Testis (tissue), 3 donors: ENCODE measurements around the gene PCBP3. TPM values are rescaled to one million over a fixed set of nuclear protein-coding genes. Genes with fewer than 3 reads are reported as not detected.

Experiments used
- DNase-seq: peaks from one replicate; pipeline ENCODE4 v3.0.0-alpha.2; 2019
- H3K27ac ChIP-seq, 2 donors: fragments of 200-600 bp; sonication (generic); one replicate each; pipeline ENCODE4 v1.5.1; 2019
- H3K27me3 ChIP-seq: fragments of 200-600 bp; sonication (generic); one replicate; pipeline ENCODE4 v1.5.1; 2019
- H3K36me3 ChIP-seq: fragments of 200-600 bp; sonication (generic); one replicate; pipeline ENCODE4 v1.5.1; 2017; ENCODE audit warnings: low read depth; ENCODE audit errors: missing control alignments
- H3K4me1 ChIP-seq: fragments of 200-600 bp; sonication (generic); one replicate; pipeline ENCODE4 v1.5.1; 2019
- H3K4me3 ChIP-seq, 2 donors: fragments of 200-600 bp; sonication (generic); one replicate each; pipeline ENCODE4 v1.5.1; 2017 to 2019
- H3K9me3 ChIP-seq: fragments of 200-600 bp; sonication (generic); one replicate; pipeline ENCODE4 v1.5.1; 2017
- POLR2A ChIP-seq: fragments of 450-650 bp; IDR thresholded peaks from one replicate; pipeline ENCODE4 v1.6.1; 2017; ENCODE audit warnings: antibody characterized with exemption, mild to moderate bottlenecking, moderate library complexity
- WGBS, 2 donors: methylation state at CpG; one replicate each; pipeline ENCODE4 v1.1.5; 2018; 5-methylcytosine and 5-hydroxymethylcytosine counted together
- intact Hi-C: fragments of 100-400 bp; cut with DNase I; formaldehyde crosslinking; loops from one replicate; pipeline ENCODE4 v1.15.1; 2023; ENCODE audit warnings: low total_unique reads
- polyA plus RNA-seq: library from polyadenylated mRNA; stranded (reverse); fragments of 350-450 nt; fragmentation: Illumina TruSeq; extraction: RNeasy Lipid Tissue Mini Kit (QIAGEN cat#74804); gene quantifications from one replicate; pipeline ENCODE4 v1.2.3, GENCODE V29; 2014; ENCODE audit warnings: low read depth, low replicate concordance; ENCODE audit not compliant: insufficient read depth
- total RNA-seq, 2 donors: library from RNA; depleted of rRNA; stranded (reverse); fragments of >200 nt; gene quantifications; one replicate each; pipeline ENCODE4 v1.2.3, GENCODE V29; 2016
- TF ChIP-seq, protein P1 (sequence below), 3 experiments: fragments of 450-650 bp in 2 of 3; fragments of 200-600 bp in 1 of 3; sonication (generic) in 1 of 3; IDR thresholded peaks; one replicate each; pipeline ENCODE4 v1.5.1; 2016 to 2019; ENCODE audit warnings: antibody characterized with exemption in 3 of 3, mild to moderate bottlenecking in 2 of 3, moderate library complexity in 1 of 3

Gene PCBP3
- total and polyA plus RNA-seq, 3 donors from 2014 or later, result 35.7 to 58.3 (median 38.0) TPM

DNA sequence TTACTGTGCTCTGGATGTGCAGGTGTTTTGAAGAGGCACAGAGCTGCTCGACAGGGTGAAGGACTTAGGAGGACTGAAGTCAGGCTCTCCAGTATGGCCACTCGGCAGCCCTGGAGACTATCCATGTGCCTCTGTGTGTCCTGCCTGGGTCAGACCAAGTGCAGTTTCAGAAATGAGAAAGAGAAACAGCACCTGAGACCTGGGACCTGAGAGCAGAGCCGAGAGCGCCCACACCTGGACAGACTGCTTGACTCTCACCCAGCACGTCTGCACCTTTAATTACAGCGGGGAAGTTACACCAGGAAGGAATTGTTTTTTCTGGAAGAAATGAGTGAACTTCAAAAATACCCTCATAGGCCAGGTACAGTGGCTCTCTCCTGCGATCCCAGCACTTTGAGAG is 278.4 kb downstream of the PCBP3 start:
- H3K4me1 ChIP-seq, result peaks cover 3% of the 10 kb centered on the region
- H3K36me3 ChIP-seq, result no peaks in the 10 kb centered on the region
- no peaks in the 10 kb centered on the region for H3K9me3 ChIP-seq
- TF ChIP-seq, protein P1, sequence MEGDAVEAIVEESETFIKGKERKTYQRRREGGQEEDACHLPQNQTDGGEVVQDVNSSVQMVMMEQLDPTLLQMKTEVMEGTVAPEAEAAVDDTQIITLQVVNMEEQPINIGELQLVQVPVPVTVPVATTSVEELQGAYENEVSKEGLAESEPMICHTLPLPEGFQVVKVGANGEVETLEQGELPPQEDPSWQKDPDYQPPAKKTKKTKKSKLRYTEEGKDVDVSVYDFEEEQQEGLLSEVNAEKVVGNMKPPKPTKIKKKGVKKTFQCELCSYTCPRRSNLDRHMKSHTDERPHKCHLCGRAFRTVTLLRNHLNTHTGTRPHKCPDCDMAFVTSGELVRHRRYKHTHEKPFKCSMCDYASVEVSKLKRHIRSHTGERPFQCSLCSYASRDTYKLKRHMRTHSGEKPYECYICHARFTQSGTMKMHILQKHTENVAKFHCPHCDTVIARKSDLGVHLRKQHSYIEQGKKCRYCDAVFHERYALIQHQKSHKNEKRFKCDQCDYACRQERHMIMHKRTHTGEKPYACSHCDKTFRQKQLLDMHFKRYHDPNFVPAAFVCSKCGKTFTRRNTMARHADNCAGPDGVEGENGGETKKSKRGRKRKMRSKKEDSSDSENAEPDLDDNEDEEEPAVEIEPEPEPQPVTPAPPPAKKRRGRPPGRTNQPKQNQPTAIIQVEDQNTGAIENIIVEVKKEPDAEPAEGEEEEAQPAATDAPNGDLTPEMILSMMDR (IDR thresholded peaks at IDR 0.05), result no peak
- TF ChIP-seq POLR2A, result no peak
- intact Hi-C loops, result no loop called here
- DNase-seq, result no peak
- H3K4me3 ChIP-seq, result no peak overlapping the region
- no peaks in the 10 kb centered on the region for H3K27me3 ChIP-seq
- no peak overlapping the region for H3K27ac ChIP-seq
- 72 to 85% methylated on average over 5 to 7 of the region's 7 CpGs for WGBS, 2 donors

GRCh38 chr21:45922648-45923047 is 279.1 kb downstream of the PCBP3 start:
- 73 to 77% methylated on average over 12 of the region's 12 CpGs for WGBS, 2 donors
- no peak for TF ChIP-seq POLR2A
- TF ChIP-seq, protein P1 (IDR thresholded peaks at IDR 0.05), result no peak
- DNase-seq, result no peak
- H3K27me3 ChIP-seq, result no peaks in the 10 kb centered on the region
- no peaks in the 10 kb centered on the region for H3K9me3 ChIP-seq
- intact Hi-C loops, result no loop called here
- no peak overlapping the region for H3K27ac ChIP-seq
- no peak overlapping the region for H3K4me3 ChIP-seq
- peaks cover 3% of the 10 kb centered on the region for H3K4me1 ChIP-seq
- H3K36me3 ChIP-seq, result no peaks in the 10 kb centered on the region

GRCh38 chr21:45923146-45923545 is 279.6 kb downstream of the PCBP3 start:
- no peaks in the 10 kb centered on the region for H3K36me3 ChIP-seq
- H3K4me3 ChIP-seq, result no peak overlapping the region
- H3K27me3 ChIP-seq, result no peaks in the 10 kb centered on the region
- peak; percentile 80 for DNase-seq
- intact Hi-C loops, result no loop called here
- no peak overlapping the region for H3K27ac ChIP-seq
- WGBS, 2 donors, result 34 to 54% methylated on average over 6 of the region's 6 CpGs
- H3K4me1 ChIP-seq, result peaks cover 3% of the 10 kb centered on the region
- no peak for TF ChIP-seq POLR2A
- TF ChIP-seq, protein P1 (IDR thresholded peaks at IDR 0.05), result peak; percentile 54 to 81 (median 77)
- H3K9me3 ChIP-seq, result no peaks in the 10 kb centered on the region

DNA sequence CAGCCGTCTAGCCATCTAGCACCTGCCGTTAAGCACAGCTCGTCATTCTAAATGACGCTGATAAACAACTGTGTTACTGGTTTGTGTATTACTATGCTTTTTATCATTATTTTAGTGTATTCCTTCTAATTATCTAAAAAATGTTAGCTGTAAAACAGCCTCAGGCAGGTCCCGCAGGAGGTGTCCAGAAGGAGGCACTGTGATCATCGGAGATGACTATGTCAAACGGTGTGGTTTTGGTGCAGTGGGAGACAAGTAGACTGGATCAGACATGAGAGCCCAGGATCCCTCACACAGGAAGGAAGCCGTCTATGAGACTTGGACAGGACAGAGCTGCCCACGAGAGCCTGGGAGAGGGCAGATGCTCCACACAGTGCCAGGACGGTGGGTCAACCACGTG is 282.8 kb downstream of the PCBP3 start:
- Histone ChIP-seq H3K4me3 (no peak overlapping the region), H3K9me3 (no peaks in the 10 kb centered on the region), H3K27ac (no peak overlapping the region), H3K36me3 (no peaks in the 10 kb centered on the region), H3K27me3 (no peaks in the 10 kb centered on the region), H3K4me1 (peaks cover 3% of the 10 kb centered on the region)
- 76 to 77% methylated on average over 11 of the region's 11 CpGs for WGBS, 2 donors
- no peak for DNase-seq
- intact Hi-C loops, result no loop called here
- TF ChIP-seq, protein P1 (IDR thresholded peaks at IDR 0.05), result no peak

DNA sequence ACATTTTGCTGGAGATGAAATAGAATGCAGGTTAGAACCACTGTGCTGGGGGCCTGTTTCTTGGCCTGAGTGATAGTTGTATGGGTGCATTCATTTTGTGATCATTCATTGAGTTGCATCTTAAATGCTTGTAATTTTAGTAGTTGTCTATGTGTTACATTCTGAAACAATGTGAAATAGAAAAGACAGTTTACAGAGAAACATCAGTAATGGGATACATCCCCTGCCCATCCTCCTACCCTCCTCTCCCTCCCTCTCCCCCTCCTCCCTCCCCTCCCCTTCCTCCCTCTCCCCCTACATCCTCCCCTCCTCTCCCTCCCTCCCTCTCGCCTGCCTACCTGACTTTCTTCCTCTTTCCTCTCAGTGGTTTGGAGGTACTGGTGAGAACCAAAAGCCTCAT is 283.5 kb downstream of the PCBP3 start:
- peaks cover 3% of the 10 kb centered on the region for H3K4me1 ChIP-seq
- DNase-seq, result no peak
- no peak overlapping the region for H3K27ac ChIP-seq
- 60% methylated on average over 1 of the region's 1 CpG for WGBS, 2 donors
- H3K4me3 ChIP-seq, result no peak overlapping the region
- no peaks in the 10 kb centered on the region for H3K27me3 ChIP-seq
- no peak for TF ChIP-seq POLR2A
- TF ChIP-seq, protein P1 (IDR thresholded peaks at IDR 0.05), result no peak
- H3K36me3 ChIP-seq, result no peaks in the 10 kb centered on the region
- H3K9me3 ChIP-seq, result no peaks in the 10 kb centered on the region
- intact Hi-C loops, result no loop called here
